Gastroesophageal sphincter (tissue), 4 donors: Measurements from ENCODE around the gene DCC. TPM values are rescaled to one million over a fixed set of nuclear protein-coding genes. Genes with fewer than 3 reads are reported as not detected.

ENCODE experiments used
- ATAC-seq: fragments of 150-250 bp; one replicate; pipeline ENCODE4 v1.9.1; 2016; ENCODE audit warnings: mild to moderate bottlenecking, moderate library complexity
- H3K27ac ChIP-seq, 4 donors: fragments of 200-600 bp; sonication (generic) in 3 of 4; 1 replicate in 3 of 4; 2 replicates in 1 of 4; pipeline ENCODE4 v1.5.1; 2016 to 2019
- H3K27me3 ChIP-seq: fragments of 200-600 bp; sonication (generic); one replicate; pipeline ENCODE4 v1.5.1; 2019
- H3K36me3 ChIP-seq, 2 donors: fragments of 200-600 bp; sonication (generic); one replicate each; pipeline ENCODE4 v1.5.1; 2019; ENCODE audit warnings: control low read depth in 1 of 2
- H3K4me1 ChIP-seq, 3 donors: fragments of 200-600 bp; sonication (generic); 1 replicate in 2 of 3; 2 replicates in 1 of 3; pipeline ENCODE4 v1.5.1; 2016 to 2019; ENCODE audit warnings: control low read depth in 2 of 3
- H3K4me3 ChIP-seq, 2 donors: fragments of 200-600 bp; sonication (generic); one replicate each; pipeline ENCODE4 v1.5.1; 2019; ENCODE audit warnings: mild to moderate bottlenecking in 1 of 2, moderate library complexity in 1 of 2
- H3K9me3 ChIP-seq, 3 donors: fragments of 200-600 bp; sonication (generic); one replicate each; pipeline ENCODE4 v1.5.1; 2017 to 2019; ENCODE audit warnings: control low read depth in 2 of 3
- CTCF ChIP-seq, 4 experiments: fragments of 200-600 bp in 2 of 4; fragments of 450-650 bp in 2 of 4; sonication (generic) in 1 of 4; IDR thresholded peaks; one replicate each; pipeline ENCODE4 v1.5.1; 2017 to 2019; ENCODE audit warnings: antibody characterized with exemption in 4 of 4, mild to moderate bottlenecking in 2 of 4, moderate library complexity in 2 of 4
- EP300 ChIP-seq: sonication (generic); formaldehyde crosslinking; IDR thresholded peaks from one replicate; pipeline ENCODE4 v1.6.1; 2017; ENCODE audit warnings: antibody characterized with exemption, mild to moderate bottlenecking
- POLR2A ChIP-seq, 2 donors: fragments of 450-650 bp; IDR thresholded peaks; one replicate each; pipeline ENCODE4 v1.6.1; 2017; ENCODE audit warnings: antibody characterized with exemption in 2 of 2, mild to moderate bottlenecking in 2 of 2, moderate library complexity in 1 of 2
- POLR2AphosphoS5 ChIP-seq: sonication (generic); formaldehyde crosslinking; IDR thresholded peaks from one replicate; pipeline ENCODE4 v1.6.1; 2017; ENCODE audit warnings: antibody characterized with exemption
- WGBS, 2 donors: methylation state at CpG; one replicate each; pipeline ENCODE4 v1.1.5; 2018; ENCODE audit warnings: low coverage in 1 of 2; 5-methylcytosine and 5-hydroxymethylcytosine counted together
- total RNA-seq, 4 donors: library from RNA; depleted of rRNA; stranded (reverse); fragments of >200 nt; gene quantifications; one replicate each; pipeline ENCODE4 v1.1.0, GENCODE V29; 2016

DCC gene
- total RNA-seq, 4 donors from 2014 or later: 0.13 to 0.54 (median 0.47) TPM; not detected in 1

DNA sequence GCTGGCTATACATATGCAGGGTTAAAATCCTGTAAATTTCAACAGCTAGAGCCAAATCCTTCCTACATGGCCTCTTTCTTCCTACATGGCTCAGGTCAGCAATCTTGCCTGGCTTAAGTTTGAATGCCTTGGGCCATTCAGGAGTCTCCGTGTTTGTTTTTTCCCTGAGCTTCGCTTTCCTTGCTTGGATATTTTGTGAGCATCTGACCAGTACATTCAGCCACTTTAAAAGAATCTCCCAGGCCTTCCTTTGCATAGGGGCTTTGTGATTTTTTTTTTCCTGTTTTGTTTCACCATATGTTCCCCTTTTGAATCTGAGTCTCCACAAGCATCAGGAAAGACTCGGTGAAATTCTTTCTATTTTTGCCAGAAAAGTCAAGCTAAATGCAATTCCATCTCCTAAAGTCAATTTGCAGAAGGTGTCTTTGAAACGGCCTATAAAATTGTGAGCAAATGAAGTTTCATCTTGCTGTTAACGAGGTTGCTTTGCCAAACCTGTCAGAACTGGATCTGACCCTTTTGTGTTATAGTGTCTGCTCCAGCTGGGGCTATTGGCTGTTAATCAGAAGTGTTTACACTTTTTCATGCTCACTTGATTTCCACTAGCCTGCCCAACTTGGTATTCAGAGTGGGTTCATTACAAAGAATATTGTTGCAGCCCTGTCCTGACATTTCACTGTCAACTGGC, 256.9 kb downstream of the DCC start:
- no peak overlapping the region for H3K4me3 ChIP-seq
- TF ChIP-seq CTCF (IDR thresholded peaks at IDR 0.05): no peak
- no peak for TF ChIP-seq EP300
- no peak for TF ChIP-seq POLR2A (IDR thresholded peaks at IDR 0.05)
- TF ChIP-seq POLR2AphosphoS5: no peak
- peaks cover 0 to 4% (median 0%) of the 10 kb centered on the region in 3 donors for H3K9me3 ChIP-seq
- H3K4me1 ChIP-seq: no peaks in the 10 kb centered on the region
- H3K36me3 ChIP-seq: no peaks in the 10 kb centered on the region
- H3K27me3 ChIP-seq: no peaks in the 10 kb centered on the region
- no peak for ATAC-seq
- no peak overlapping the region for H3K27ac ChIP-seq
- WGBS, 2 donors: 31 to 47% methylated on average over 5 of the region's 5 CpGs

- H3K4me1 ChIP-seq: no peaks in the 10 kb centered on the region
- H3K27ac ChIP-seq: no peak overlapping the region
- ATAC-seq: no peak
- no peaks in the 10 kb centered on the region for H3K27me3 ChIP-seq
- no peaks in the 10 kb centered on the region for H3K36me3 ChIP-seq
- peaks cover 0 to 4% (median 0%) of the 10 kb centered on the region in 3 donors for H3K9me3 ChIP-seq
- 17 to 34% methylated on average over 2 of the region's 2 CpGs for WGBS, 2 donors
- no peak overlapping the region for H3K4me3 ChIP-seq
- no peak for TF ChIP-seq CTCF (IDR thresholded peaks at IDR 0.05)
- no peak for TF ChIP-seq POLR2A (IDR thresholded peaks at IDR 0.05)
- no peak for TF ChIP-seq EP300
Measured at GRCh38 chr18:52598921-52599320, 258.9 kb downstream of the DCC start.

DNA sequence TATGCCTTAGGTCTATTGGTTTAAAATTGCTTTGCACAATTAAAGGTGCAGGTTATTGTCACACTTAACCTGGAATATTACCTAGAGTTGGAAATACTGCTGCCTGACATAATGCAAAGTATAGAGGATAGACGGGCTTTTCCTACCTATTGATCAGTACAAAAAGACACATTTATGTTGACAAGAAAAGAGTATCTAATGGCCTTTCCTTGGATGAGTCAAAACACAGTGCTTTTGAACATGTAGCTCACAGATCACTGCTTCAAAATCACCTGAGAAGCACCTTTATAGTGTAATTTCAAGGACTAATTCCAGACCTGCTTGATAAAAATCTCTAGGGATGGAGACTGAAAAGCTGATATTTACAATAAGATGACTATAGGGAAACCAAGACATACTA, 262.8 kb downstream of the DCC start:
- Histone ChIP-seq H3K4me3 (no peak overlapping the region), H3K27me3 (no peaks in the 10 kb centered on the region), H3K4me1 (no peaks in the 10 kb centered on the region), H3K9me3 (peaks cover 0 to 4% (median 0%) of the 10 kb centered on the region in 3 donors), H3K27ac (no peak overlapping the region), H3K36me3 (no peaks in the 10 kb centered on the region)
- WGBS, 2 donors: 67 to 75% methylated on average over 1 of the region's 1 CpG
- ATAC-seq: no peak
- no peak for TF ChIP-seq EP300
- no peak for TF ChIP-seq POLR2AphosphoS5
- TF ChIP-seq CTCF (IDR thresholded peaks at IDR 0.05): no peak
- no peak for TF ChIP-seq POLR2A (IDR thresholded peaks at IDR 0.05)

- WGBS, 2 donors: 53 to 67% methylated on average over 3 of the region's 3 CpGs
Measured at GRCh38 chr18:52605345-52605744, 265.3 kb downstream of the DCC start.

More at GRCh38 chr18:52605345-52605744, 265.3 kb downstream of the DCC start:
- no peak for ATAC-seq
- no peaks in the 10 kb centered on the region for H3K4me1 ChIP-seq
- H3K4me3 ChIP-seq: no peak overlapping the region
- H3K9me3 ChIP-seq: no peaks in the 10 kb centered on the region
- no peak overlapping the region for H3K27ac ChIP-seq
- TF ChIP-seq POLR2AphosphoS5 (no peak), POLR2A (IDR thresholded peaks at IDR 0.05) (no peak), CTCF (IDR thresholded peaks at IDR 0.05) (no peak), EP300 (no peak)
- no peaks in the 10 kb centered on the region for H3K36me3 ChIP-seq
- no peaks in the 10 kb centered on the region for H3K27me3 ChIP-seq
